Skeletal muscle satellite cell (primary cell): ENCODE results near the gene PSMD11.

Source experiments
- H3K27me3 ChIP-seq: 2 replicates; pipeline ENCODE4 v1.7.0; 2013; ENCODE audit warnings: low read length; ENCODE audit not compliant: control insufficient read depth, insufficient read depth
- H3K36me3 ChIP-seq: 2 replicates; pipeline ENCODE4 v1.7.0; 2013; ENCODE audit warnings: mild to moderate bottlenecking, control low read depth, low read length; ENCODE audit not compliant: insufficient read depth
- H3K4me1 ChIP-seq: 2 replicates; pipeline ENCODE4 v1.7.0; 2013; ENCODE audit warnings: low read length; ENCODE audit not compliant: control insufficient read depth, insufficient read depth
- H3K4me2 ChIP-seq: 2 replicates; pipeline ENCODE4 v1.7.0; 2013; ENCODE audit warnings: mild to moderate bottlenecking, low read length
- H3K4me3 ChIP-seq: 2 replicates; pipeline ENCODE4 v1.7.0; 2013; ENCODE audit warnings: low read length
- H3K9ac ChIP-seq: 2 replicates; pipeline ENCODE4 v1.7.0; 2013; ENCODE audit warnings: mild to moderate bottlenecking, low read depth, low read length, moderate library complexity
- H3K9me3 ChIP-seq: replicated peaks from 2 replicates; pipeline ENCODE4 v1.7.0; 2013; ENCODE audit warnings: mild to moderate bottlenecking, control low read depth, low read length

The PSMD11 gene

GRCh38 chr17:32503251-32504165 lies 59.2 kb downstream of the PSMD11 start:
- Histone ChIP-seq H3K27me3 (no peaks in the 10 kb centered on the region), H3K4me3 (peak overlapping the region; percentile 53), H3K9ac (peak overlapping the region; percentile 61), H3K9me3 (no peaks in the 10 kb centered on the region), H3K36me3 (no peaks in the 10 kb centered on the region), H3K4me1 (peaks cover 34% of the 10 kb centered on the region), H3K4me2 (peak overlapping the region; percentile 67)

DNA sequence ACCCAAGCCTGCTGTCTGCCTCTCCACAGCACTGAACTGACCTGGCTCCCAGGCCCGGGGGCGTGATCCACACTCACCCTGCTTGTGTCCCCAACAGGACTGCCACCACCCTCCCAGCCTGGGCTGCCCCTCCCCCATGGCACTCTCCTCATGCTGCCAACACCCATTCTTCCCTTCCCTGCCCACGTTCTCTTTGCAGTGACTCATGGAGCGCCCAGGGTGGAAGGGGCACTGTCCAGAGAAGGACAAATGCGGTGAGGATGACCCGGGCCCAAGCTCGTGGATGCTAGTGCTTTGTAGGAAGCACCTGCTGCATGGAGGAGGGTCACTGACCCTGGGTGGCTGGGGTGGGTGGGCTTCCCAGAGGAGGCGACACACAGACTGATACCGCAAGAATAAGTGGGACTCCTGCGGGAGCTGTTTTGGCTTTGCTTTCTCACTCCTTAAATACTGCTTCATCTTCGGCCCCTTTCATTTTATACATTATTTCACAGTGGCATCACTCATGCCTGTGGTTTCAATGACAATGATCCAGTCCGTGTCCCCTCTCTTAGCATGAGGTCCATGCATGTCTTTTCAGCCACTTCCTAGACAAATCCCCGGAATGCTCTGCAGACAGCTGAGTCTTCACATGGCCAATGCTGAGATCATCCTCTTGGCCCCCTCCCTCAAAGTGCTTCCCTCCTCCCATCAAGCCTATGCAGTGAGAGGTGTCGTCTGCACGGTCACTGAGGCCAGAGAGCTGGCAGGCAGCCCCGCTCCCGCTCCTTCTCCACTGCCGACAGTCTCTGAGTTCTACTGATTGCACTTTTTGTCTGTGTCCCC lies 60.1 kb downstream of the PSMD11 start:
- Histone ChIP-seq H3K9ac (peak overlapping the region; percentile 61), H3K36me3 (no peaks in the 10 kb centered on the region), H3K4me1 (peaks cover 32% of the 10 kb centered on the region), H3K4me3 (peak overlapping the region; percentile 53), H3K9me3 (no peaks in the 10 kb centered on the region), H3K4me2 (peak overlapping the region; percentile 67), H3K27me3 (no peaks in the 10 kb centered on the region)

- H3K4me3 ChIP-seq, result no peak overlapping the region
- H3K4me2 ChIP-seq, result no peak overlapping the region
- H3K9me3 ChIP-seq, result no peaks in the 10 kb centered on the region
- no peaks in the 10 kb centered on the region for H3K36me3 ChIP-seq
- peaks cover 15% of the 10 kb centered on the region for H3K4me1 ChIP-seq
- no peak overlapping the region for H3K9ac ChIP-seq
- no peaks in the 10 kb centered on the region for H3K27me3 ChIP-seq
These were observed 64.6 kb downstream of the PSMD11 start for GRCh38 chr17:32508926-32509325.

DNA sequence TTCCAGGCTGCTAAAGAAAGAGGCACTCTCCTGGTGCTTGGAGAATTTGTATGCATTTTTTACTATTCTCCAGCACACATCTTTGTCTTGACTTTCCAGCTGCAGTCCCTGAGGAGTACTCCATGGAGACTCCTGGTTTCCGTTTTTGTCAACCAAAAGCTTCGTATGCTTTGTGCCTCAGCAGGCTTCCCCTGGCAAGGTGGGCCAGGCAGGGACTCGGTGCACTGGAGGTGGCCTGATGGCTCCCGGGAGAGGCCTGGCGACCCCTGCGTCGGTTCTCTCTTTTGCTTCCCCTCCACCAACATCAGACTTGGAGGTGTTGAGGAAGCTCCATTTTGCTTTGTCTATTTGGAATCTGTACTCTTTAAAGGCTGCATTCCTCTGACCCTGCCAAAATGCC lies 66.2 kb downstream of the PSMD11 start:
- Histone ChIP-seq H3K9me3 (no peaks in the 10 kb centered on the region), H3K9ac (no peak overlapping the region), H3K4me1 (no peaks in the 10 kb centered on the region), H3K4me2 (no peak overlapping the region), H3K4me3 (no peak overlapping the region), H3K36me3 (no peaks in the 10 kb centered on the region), H3K27me3 (no peaks in the 10 kb centered on the region)

- Histone ChIP-seq H3K4me2 (no peak overlapping the region), H3K36me3 (no peaks in the 10 kb centered on the region), H3K9ac (no peak overlapping the region), H3K27me3 (no peaks in the 10 kb centered on the region), H3K4me1 (no peaks in the 10 kb centered on the region), H3K9me3 (no peaks in the 10 kb centered on the region), H3K4me3 (no peak overlapping the region)
These were observed 68.0 kb downstream of the PSMD11 start for GRCh38 chr17:32512328-32512727.

- Histone ChIP-seq H3K9ac (no peak overlapping the region), H3K36me3 (no peaks in the 10 kb centered on the region), H3K9me3 (no peaks in the 10 kb centered on the region), H3K4me1 (no peaks in the 10 kb centered on the region), H3K27me3 (no peaks in the 10 kb centered on the region), H3K4me3 (no peak overlapping the region), H3K4me2 (no peak overlapping the region)
These were observed 69.3 kb downstream of the PSMD11 start for GRCh38 chr17:32513579-32513978.

DNA sequence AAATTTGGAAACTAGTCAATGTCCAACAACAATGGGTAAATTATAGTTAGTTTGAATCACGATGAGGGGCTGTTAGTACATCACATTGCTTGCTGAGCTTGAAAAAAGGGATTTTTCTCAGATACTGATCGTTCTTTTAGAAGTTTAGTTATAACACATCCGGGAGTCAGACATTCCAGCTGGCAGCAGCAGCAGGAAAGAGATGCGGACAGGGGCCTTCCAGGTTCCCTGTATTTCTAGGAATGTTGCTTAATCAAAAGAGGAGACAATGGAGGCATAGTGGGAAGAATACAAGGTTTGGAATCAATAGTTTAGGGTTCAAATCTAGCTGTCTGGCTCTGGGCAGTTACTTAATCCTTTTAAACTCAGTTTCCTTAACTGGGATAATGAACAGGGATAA lies 70.3 kb downstream of the PSMD11 start:
- Histone ChIP-seq H3K4me3 (no peak overlapping the region), H3K4me1 (peaks cover 4% of the 10 kb centered on the region), H3K27me3 (no peaks in the 10 kb centered on the region), H3K9me3 (no peaks in the 10 kb centered on the region), H3K9ac (no peak overlapping the region), H3K36me3 (no peaks in the 10 kb centered on the region), H3K4me2 (no peak overlapping the region)

DNA sequence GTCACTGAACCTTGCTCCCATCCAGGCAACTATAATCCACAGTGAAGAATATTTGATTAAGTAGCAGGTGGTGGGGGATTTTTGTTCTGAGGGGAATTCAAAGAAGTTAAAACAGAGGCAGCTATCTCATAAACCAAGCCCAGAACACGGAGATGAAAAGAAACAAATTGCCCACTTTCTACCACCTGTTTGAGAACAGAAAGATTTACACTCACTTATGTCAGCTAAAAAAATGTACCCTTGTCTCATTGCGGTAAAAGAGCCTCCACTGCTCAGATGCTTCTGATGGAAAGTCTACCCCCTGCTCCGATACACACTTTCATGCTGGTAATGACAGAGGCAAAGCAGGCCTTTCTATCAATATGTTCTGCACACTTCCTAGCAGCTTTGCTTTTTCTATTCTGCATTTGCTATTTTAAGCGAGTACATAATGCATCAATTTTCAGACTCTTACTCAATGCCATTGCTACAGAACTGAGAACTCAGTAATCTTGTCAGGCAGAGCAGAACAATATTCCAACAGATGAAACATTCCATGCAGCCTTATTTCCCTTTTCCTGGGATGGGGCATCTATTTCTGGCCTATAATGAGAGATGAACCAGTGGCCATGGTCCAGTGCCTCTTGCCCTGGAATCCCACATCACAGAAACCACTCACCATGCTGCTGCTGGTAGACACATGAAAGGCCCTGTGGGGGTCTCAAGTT lies 71.5 kb downstream of the PSMD11 start:
- H3K4me2 ChIP-seq, result no peak overlapping the region
- H3K9me3 ChIP-seq, result no peaks in the 10 kb centered on the region
- no peak overlapping the region for H3K9ac ChIP-seq
- H3K27me3 ChIP-seq, result no peaks in the 10 kb centered on the region
- H3K4me1 ChIP-seq, result peaks cover 15% of the 10 kb centered on the region
- H3K4me3 ChIP-seq, result no peak overlapping the region
- no peaks in the 10 kb centered on the region for H3K36me3 ChIP-seq

- no peak overlapping the region for H3K4me3 ChIP-seq
- no peaks in the 10 kb centered on the region for H3K36me3 ChIP-seq
- no peak overlapping the region for H3K4me2 ChIP-seq
- no peaks in the 10 kb centered on the region for H3K27me3 ChIP-seq
- H3K9ac ChIP-seq, result no peak overlapping the region
- no peaks in the 10 kb centered on the region for H3K9me3 ChIP-seq
- peaks cover 15% of the 10 kb centered on the region for H3K4me1 ChIP-seq
These were observed 72.1 kb downstream of the PSMD11 start for GRCh38 chr17:32516450-32516849.

DNA sequence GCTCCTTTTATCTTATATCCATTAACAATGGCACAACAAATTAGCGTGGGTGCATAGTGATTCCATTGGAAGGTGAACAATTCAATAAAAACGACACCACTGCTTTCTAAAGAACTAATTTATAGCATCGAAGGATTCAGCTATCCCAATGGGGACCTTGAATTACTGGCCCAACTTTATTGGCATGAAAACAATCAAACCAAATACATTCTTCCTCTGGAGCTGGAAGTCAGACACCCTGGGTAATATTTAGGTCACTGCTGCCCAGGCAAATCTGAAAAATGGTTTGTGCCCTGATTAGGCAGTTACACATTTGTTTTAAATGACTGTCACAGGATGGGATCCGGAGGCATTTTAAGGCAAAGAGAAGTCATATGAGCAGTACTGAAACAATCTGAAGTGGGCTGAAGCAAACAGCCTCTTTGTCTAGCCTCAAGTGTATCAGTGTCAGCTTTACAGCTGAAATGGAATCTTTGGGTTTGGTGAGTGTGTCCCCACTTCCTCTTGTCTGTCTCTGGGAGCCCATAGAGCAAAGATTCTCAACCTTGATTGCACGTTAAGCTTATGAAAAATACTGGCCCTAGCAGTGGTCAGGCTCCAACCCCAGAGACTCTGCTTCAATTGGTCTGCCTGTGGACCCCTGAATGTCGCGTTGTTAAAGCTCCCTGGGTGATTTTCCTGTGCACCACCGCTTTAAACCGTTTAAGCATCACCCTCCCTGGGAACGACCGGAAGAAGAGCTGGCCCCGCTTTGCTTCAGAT lies 72.8 kb downstream of the PSMD11 start:
- no peak overlapping the region for H3K4me2 ChIP-seq
- H3K9ac ChIP-seq, result no peak overlapping the region
- no peaks in the 10 kb centered on the region for H3K36me3 ChIP-seq
- H3K4me3 ChIP-seq, result no peak overlapping the region
- H3K9me3 ChIP-seq, result no peaks in the 10 kb centered on the region
- peaks cover 15% of the 10 kb centered on the region for H3K4me1 ChIP-seq
- no peaks in the 10 kb centered on the region for H3K27me3 ChIP-seq

- H3K9ac ChIP-seq, result no peak overlapping the region
These were observed 73.7 kb downstream of the PSMD11 start for GRCh38 chr17:32517982-32518381.

More at GRCh38 chr17:32517982-32518381, 73.7 kb downstream of the PSMD11 start:
- H3K4me1 ChIP-seq, result peaks cover 15% of the 10 kb centered on the region
- no peaks in the 10 kb centered on the region for H3K36me3 ChIP-seq
- H3K27me3 ChIP-seq, result no peaks in the 10 kb centered on the region
- no peak overlapping the region for H3K4me3 ChIP-seq
- H3K4me2 ChIP-seq, result no peak overlapping the region
- no peaks in the 10 kb centered on the region for H3K9me3 ChIP-seq
